ENCODE measurements around the gene DYNLT1.
"Not testable (repeated sequence)": the region's sequence is repeated elsewhere in the genome, so short reads cannot be mapped to it uniquely, and the experiment has no call there.

The DYNLT1 gene

DNA sequence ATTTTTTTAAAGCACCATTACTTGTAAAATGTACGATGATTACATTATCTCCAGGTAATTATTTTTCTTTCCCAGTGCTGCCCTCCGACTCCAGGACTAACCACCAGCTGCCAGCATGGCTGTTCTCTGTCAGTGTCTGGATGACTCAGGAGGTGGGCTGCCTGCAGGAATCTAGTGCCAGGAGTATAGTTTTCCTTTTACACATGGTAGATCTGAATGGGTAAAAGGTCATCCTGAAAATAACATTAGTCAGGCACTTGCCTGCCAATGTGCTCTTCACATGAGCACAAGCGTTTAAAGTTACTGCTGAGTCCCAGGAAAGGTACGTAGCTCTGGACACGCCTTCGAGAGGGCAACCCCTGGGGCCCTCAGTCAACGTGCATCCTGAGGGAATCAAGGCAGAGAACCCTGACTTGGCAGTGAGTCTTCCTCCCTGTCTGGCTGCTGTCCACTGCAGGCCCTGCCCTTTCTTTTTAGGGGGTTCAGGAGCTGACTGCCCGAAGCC, 2.4 kb downstream of the DYNLT1 start:
- no peak for DNase-seq (ENCODE audit: low read depth in 2 of 2)

DNA sequence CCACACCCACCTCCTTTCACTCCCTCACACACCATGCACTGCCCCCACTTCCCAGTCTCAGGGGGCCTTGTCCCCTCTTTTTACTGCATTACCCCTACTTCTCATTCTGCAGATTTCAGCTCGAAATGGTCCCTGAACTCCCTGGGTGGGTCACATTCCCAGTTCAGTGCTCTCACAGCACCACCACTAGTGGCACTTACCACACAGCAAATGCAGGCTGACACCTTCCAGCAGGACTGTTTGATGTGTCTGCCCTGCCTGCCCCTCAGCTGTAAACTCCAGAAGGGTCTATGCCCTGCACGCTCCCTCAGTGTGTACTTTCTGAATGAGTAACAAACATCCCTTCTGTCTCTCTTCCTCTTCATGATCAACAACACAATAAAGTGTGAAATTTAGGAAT, 4.0 kb downstream of the DYNLT1 start:
- no peak for DNase-seq (ENCODE audit: low read depth in 2 of 2)

DNA sequence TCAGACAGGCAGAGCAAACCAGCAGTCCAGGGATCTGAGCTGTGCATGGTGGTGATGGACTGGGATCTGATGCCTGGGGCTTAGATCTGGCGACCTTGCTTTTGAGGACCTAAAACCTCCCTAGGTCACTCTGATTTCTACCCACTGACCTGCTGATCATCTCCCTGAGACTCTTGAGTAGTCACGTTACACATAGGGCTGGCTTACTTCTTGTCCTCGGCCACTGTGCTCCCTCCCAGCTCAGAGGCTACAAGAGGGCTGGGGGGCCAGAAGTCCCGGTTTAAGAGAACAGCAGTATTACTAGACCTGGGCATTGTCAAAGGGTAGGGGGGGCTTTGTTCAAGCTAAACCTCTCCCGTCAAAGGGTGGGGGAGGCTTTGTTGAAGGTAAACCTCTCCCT, 5.5 kb downstream of the DYNLT1 start:
- DNase-seq (ENCODE audit: low read depth in 2 of 2): no peak

DNA sequence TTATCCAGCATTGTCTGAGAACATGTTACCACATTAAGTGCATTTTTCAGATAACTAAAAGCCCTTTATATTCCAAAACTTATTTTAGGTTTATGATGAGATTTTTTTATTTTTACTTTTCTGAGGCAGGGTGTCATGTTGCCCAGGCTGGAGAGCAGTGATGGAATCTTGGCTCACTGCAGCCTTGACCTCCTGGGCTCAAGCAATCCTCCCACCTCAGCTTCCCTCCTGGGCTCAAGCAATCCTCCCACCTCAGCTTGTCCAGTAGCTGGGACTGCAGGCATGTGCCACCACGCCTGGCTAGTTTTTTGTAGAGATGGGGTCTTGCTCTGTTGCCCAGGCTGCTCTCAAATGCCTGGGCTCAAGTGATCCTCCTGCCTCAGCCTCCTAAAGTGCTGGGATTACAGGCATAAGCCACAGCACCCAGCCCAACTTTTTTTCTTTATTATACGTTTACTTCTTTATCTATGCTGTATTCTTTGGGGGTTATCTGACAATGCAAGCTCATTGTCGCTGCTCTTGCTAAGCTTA, 6.2 kb downstream of the DYNLT1 start:
- DNase-seq (ENCODE audit: low read depth in 2 of 2): no peak

DNA sequence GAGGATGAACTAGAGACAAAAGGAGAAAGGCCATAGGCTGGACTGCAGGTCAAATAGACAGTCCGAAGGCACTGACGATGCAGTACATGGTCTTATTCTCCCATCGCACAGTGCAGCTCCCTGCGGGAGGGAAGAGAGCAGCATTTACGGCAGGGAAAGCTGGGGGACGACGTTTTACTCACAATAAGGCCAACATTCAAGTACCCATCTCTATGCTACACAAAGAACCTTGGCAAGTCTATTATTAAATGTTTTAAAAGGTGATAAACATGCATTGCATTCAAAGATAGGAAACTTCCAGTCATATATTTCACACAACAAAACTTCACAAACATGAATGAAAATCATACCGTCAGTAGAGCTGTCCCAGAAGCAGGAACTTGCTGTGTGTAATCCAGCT, 7.8 kb downstream of the DYNLT1 start:
- no peak for DNase-seq (ENCODE audit: low read depth in 2 of 2)

DNA sequence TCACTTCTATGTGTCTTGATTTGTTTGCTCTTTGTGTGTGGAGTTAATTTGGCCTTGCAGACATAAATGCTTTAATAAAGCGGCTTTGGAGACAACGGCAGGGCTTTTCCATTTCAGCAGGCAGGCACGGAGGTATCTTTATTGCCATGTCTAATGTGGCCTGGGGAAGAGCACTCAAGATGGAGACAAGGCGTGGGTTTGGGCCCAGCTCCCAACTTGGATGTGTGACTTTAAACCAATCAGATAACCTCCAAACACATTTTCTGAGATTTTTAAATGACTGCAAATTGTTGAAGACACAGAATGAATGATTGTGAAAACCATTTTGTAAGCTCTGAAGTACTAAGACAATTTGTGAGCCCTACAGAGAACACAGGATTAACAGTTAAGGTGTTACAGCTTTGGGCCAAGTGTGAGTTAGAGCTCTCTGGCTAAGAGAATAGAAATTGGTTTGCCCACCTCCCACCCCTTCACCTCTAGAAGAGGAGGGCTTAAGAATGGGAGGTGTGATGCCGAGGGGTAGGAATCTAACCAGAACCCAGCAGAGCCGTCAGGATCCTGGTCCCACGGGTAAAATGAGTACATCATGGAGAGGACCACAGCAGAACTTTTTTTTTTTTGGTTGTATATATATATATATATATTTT, 9.0 kb downstream of the DYNLT1 start:
- no peak for DNase-seq (ENCODE audit: low read depth in 2 of 2)

DNA sequence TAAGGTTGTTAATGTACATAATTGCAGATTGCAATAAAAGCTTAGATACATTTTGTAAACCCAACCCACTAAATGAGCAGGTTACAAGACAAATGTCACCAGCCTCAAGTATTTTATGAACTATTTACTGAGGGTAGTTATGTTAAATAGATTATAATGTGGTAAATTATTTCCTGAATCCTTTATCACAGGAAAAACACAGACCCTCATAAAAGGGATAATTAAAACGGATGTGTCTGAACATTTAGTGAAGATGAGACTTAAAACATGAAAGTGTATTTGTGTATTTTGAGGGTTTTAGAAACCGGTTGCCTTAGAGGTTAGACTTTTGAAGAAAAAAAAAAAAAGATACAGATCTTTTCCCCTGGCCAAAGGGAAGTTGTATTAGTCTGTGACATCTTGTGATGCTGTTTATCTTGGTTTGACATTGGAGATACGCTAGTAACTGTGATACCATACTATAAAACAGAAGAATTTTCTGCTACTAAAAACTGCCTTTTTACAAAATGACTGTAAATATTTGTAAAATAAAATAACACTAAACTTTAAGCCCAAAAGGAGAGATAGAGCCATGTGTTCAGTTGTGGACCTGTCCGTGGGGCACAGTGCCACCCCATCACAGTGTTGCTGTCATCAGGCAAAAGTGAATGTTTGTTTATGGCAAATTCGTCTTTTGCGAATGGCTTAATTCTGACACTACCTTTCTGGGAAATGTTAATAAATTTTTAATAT, 9.7 kb downstream of the DYNLT1 start:
- no peak for DNase-seq (ENCODE audit: low read depth in 2 of 2)

DNA sequence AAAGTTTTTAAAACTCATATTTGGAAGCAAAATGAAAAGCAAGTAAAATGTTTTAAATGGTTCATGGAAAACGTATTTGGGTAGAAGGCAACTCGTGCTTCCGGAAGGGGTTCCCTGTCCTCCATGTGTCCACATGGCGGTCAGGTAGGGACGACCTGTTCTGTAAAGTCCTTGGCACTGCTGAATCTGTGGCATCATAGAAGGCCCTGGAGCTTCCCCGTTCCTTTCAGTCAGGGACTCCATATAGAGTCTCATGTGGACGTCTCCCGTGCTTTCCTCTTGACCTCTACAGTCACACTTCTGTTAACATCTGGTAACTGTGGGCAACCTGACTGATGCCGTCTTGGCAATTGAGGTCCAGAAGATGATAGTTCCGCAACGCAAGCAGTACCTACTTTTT, 11.4 kb downstream of the DYNLT1 start:
- no peak for DNase-seq (ENCODE audit: low read depth in 2 of 2)

DNA sequence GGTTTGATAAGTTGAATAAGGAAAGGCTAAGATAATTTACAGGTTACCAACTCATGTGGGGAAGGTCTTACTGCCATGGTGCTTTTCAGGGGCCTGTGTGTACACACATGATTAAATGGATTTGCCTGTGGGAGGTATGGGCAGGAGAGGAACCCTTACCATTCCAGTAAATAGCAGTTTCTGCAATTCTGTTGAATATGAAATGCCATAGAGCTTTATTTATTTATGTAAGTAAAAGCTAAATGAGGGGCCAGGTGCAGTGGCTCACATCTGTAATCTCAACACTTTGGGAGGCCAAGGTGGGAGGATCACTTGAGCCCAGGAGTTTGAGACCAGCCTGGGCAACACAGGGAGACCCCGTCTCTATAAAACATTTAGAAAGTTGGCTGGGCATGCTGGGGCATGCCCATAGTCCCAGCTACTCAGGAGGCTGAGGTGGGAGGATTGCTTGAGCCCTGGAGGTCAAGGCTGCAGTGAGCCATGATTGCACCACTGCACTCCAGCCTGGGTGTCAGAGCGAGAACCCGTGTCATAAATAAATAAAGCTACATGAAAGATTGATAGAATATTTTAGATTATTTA, 11.9 kb downstream of the DYNLT1 start:
- not testable (repeated sequence) for DNase-seq (ENCODE audit: low read depth in 2 of 2)

DNA sequence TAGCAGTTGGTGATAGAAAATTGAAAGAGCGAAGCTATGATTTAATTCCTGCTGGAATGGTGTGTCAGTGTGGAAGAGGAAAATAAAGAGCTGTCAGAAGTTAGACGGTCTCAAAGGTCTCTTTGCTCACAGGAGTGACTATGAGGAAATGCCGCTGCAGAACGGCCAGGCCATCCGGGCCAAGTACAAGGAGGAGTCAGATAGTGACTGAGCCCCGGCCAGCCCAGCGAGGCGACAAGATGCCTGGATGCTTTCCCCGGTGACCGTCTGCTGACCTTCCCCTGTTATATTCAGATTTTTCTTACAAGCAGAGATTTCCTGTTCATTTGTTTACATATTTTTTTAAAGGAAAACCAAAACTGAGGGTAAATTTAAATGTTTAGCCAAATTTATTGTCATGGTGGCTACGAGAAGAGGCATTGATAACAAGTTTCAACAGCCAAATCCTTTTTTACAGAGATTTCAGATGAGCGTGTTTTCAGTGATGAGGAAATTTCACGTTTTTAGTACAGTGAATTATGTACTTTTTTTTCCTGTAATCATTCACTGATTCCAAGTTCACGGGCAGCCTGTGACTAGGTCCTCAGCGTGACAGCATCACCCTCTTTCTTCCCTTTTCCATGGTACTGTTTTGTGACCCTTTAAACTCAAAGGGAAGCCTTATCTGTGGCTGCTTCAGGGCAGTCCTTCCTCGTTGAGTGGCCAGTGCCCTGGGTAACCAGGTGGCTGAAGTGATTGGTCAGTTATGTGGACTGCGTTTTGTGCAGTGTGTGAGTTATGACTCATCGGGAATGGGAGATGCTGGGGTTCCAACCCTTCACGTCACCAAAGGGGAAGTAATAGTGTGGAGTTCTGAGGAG, 12.6 kb downstream of the DYNLT1 start:
- no peak for DNase-seq (ENCODE audit: low read depth in 2 of 2)

DNA sequence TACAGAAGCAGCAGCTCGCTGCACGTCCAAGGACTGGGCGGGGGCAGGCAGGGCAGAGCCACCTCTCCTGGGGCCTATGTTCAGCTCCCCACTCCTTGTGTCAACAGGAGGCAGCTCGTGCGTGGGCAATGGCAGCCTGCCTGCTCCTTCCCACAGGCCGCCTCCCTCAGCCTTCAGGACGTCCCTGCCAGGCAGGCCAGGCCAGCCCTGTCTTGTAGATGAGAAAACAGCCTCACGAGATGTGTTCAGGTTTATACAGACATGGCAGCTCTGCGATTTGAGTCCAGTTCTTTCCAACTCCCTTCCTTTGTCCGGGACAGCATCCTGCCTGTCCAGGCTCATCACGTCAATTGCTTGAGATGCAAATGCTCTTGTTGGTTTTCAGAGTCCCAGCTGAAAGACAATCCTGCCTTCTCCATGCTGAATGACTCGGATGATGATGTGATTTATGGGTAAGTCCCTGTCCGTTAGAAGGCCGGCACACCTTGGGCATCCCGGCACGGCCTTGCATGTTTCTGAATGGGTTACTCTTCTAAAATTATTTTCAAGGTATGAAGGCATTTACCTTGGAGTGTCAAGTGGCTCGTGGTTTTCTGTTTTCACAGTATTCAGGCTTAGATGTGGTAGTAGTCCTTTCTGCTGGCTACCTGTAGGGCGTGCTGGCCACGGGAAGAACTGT, 13.5 kb downstream of the DYNLT1 start:
- DNase-seq (ENCODE audit: low read depth in 2 of 2): no peak

DNA sequence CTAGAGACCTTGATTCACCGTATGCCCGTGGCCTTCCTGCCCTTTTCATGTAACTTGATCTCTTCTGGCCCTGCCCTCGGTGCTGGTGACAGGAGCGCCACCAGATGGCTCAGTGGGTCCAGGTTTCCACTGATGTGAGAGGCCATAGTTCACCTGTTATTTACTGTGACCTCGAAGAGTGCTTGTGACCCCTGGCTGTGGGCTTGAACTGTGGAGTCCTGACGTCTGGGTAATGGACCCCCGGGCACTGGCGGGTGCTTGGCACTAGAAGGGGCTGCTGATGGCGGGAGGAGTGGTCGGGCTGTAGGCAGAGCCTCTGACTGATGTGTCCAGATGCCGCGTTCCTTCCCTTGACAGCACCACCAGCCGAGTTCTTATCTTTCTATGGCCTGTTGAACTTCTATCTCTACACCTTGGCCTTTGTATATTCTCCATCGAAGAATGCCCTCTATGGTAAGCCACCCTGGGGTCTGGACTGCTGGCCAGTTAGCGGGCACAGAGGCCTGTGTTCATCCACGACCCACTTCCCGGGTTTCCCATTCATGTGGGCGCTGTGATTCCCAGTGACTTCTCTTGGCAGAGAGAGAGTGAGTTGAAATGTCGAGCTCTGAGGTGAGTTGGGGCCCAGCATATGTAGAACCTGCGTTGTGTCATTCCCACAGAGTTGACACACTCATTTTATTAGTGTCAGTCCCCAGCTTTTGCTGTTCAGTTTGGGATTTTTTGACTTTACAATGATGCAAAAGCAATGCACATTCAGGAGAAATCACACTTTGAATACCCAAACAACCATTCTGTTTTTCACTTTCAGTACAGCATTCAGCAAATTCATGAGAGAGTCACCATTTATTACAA, 14.9 kb downstream of the DYNLT1 start:
- DNase-seq (ENCODE audit: low read depth in 2 of 2): no peak

DNA sequence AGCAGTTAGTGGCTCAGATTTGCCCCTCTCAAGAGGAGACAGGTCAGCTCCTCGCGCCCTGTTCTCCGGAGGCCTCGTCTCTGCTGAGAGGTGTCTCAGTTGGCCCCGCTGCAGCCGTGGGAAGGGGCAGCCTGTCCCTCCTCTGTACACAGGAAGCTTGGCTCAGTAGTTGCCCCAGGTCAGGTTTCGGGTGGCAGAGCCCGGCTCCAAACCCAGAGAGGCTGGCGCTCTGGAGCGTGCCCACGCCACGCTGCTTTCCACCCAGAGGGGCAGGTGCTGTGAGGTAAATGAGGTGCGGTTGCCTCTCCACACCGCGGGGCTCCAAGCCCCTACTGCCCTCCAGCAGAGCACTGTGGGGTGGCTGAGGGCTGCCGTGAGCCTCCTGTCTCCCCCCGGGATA, 16.0 kb downstream of the DYNLT1 start:
- no peak for DNase-seq (ENCODE audit: low read depth in 2 of 2)

DNA sequence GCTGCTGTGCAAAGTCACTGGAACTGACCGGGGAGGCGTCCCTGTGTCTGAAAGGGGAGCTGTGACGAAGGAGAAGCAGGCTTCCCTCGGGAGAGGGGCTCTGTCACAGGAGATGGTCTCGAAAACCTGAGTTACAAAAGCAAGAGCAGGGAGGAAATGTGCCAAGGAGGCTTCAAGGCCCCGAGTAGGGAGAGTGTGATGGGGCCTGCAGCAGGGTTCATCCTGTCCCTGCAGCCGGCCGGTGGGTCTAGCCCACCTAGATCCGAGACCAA, 16.7 kb downstream of the DYNLT1 start:
- DNase-seq (ENCODE audit: low read depth in 2 of 2): no peak

DNA sequence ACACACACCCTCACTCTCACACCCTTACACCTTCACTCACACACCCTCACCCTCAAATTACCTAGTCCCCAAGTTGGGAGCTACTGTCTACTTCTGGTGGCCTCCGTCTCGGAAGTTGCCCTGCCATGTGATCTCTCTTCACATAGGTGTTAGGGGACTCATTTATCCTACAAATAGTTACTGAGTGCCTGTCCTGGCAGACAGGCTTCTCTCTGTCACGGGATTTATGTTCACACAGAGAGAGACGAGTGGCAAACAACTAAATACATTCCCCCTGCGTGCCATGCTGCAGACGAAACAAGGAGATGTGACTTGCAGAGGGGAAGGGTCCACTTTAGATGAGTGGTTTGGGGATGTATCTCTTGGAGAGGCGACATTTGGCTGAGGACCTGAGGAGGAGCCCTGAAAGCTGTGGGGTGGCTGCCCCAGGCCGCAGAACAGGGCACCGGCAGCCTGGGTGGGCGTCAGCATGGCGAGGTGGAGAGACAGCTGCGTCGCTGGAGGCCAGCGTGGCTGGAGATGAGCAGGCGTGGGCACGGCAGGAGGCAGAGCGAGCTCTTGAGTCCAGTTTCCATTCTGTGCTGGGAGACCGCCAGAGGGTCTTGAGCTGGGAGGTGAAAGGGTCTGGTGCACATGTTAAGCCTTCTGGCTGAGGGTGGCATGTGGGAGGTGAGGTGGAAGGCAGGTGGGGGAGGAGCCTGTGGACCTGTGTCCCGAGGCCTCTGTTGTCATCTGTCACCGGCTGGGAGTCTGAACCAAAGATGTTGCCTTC, 17.2 kb downstream of the DYNLT1 start:
- DNase-seq (ENCODE audit: low read depth in 2 of 2): no peak

DNA sequence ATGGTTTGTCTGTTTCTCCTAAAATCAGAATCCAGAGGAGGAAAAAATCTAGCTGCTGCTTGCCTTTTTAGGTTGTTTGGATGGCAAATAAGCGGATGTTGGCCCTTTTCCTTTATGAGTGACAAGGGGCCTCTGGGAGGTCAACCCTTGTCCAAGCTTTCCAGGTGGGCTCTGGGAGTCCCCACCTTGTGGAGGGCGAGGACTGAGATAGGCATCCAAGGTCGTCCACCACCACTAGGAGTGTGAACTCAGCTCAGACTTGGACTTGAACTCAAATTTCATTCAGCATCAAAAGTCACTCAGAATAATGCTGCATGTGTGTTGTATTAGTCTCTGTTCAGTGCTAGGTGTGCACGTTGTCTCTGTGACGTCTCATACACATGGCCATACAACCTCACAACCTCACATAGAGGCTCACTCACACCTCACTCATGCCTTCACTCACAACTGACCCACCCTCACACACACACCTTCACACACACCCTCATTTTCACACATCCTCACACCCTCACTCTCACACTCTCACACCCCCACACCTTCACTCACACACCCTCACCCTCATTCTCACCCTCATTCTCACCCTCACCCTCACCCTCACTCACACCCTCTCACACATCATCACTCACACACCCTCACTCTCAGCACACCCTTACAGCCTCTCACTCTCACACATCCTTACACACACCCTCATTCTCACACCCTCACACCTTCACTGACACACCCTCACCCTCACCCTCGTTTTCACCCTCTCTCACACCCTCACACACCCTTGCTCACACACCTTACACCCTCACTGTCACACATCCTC, 18.0 kb downstream of the DYNLT1 start:
- no peak for DNase-seq (ENCODE audit: low read depth in 2 of 2)

DNA sequence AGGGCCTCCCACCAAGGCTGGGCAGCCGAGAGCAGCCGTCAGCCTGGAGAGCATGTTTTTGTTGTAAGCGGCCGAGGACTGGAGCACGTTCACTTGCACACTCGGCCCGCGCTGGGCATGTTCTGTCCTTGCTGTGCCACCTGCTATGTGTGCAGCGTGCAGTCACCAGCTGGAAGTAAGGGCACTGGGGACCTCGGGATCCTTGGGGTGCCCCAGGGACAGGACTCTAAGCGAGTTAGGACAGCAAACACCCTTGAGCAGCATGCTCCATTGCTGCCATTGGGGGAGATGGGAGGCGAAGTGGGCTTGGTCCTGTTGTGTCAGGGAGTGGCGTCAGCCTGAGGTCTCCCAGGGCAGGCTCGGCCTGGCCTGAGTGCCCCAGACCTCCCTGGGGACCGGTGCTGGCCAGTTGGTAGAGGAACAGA, 18.6 kb downstream of the DYNLT1 start:
- no peak for DNase-seq (ENCODE audit: low read depth in 2 of 2)

DNA sequence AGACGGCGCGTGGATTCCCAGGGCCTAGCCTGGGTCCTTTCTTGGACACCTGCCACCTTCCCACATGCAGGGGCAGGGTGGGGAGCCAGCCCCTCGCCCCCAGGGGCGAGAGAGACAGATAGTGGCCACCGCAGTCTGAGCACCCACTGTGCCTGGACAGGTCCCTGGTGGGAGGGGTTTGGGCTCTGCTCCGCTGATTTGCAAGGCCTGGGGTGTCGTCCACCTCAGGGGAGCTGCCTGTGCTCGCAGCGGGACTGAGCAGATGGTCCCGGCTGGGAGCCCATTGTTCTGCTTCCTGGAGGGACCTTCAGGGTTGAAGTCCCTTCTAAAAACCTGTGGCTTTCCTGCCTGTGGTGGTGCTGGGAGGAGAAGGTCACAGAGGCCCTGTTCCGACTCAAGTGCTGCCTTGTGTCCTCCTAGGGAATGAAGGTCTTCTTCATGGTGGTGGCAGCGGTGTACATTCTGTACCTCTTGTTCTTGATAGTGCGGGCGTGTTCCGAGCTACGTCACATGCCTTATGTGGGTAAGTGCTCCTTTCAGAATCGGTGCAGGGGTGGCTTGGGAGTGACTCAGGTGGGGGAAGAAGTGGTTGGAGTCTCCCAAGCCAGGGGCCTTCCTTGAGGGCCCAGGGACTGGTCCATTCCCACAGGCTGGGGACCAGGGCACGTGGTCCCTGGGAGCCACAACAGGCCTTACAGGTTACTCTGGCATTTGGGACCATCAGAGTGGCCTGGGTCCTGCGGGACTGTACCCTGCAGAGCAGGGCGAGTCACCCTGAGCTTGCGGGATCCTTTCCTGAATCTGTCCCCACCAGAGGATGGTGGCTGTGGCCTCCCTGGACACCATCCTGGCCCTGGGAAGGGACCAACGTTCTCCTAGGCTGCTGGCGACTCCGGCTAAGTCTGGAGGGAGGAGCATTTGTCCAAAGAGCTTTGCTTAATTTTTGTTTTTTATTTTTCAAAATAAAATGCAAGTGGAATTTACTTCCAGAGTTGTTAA, 19.6 kb downstream of the DYNLT1 start:
- DNase-seq (ENCODE audit: low read depth in 2 of 2): no peak
